Measurements from ENCODE around the gene ARPC1B. TPM values are rescaled to one million over a fixed set of nuclear protein-coding genes. Genes with fewer than 3 reads are reported as not detected.
A peak's percentile ranks its signal among the peaks of the same experiment; 100 is the strongest.

The ARPC1B gene
- total RNA-seq = 100 to 1,000 TPM; 111 to 182 TPM
- polyA plus RNA-seq = 100 to 1,000 TPM in 1 of 2 donors, 10 to 100 TPM in 1; 43.9 to 112 TPM

DNA sequence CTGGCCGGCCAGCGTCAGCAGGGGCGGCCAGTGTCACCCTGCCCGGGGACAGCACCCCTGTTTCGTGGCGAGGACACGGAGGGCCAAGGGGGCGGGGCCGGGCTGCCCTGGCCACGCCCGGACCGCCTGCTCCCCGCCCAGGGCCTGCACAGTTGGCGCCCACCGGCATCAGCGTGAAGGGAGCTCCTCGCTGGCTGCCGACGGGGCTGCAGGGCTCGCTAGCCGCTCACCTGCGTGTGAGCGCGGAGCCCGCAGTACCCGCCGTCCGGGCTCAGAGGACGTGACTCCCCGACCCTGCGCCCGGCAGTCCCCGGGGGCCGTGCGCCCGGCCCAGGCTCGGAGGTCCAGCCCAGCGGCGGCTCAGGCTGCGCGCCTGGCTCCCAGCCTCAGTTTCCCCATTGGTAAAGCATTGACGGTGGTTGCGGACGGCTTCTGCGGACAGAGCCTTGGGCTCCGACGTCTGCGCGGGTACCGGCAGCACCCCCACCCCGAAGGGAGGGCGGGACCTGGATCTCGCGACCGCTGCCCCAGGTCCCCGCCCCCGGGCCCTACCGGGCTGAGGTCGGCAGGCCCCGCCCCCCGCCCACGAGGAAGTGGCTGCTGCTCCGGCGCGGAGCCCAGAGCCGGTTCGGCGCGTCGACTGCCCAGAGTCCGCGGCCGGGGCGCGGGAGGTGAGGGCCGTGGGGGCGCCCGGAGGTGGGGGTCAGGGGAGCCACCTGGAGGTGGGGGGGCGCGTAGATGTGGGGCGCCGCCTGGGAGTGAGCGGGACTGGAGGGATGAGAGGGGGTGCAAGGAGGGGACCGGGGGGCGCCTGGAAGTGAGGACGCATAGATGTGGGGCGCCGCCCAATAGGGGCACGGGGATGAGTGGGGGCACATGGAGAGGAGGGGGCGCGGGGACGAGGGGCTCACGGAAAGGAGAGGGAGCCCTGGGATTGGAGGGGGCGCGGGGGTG is at the start of gene ARPC1B:
Gene ARPC1B (plus strand): TSS at position 620 of the 954 bp plus-strand sequence. CDS start 10,985 bp downstream, outside the sequence.
- peak within 1 kb of the TSS in 1 of 2 donors; percentile 45 for H3K9ac ChIP-seq (ENCODE audit: low read depth in 1 of 2, low read length in 2 of 2)

DNA sequence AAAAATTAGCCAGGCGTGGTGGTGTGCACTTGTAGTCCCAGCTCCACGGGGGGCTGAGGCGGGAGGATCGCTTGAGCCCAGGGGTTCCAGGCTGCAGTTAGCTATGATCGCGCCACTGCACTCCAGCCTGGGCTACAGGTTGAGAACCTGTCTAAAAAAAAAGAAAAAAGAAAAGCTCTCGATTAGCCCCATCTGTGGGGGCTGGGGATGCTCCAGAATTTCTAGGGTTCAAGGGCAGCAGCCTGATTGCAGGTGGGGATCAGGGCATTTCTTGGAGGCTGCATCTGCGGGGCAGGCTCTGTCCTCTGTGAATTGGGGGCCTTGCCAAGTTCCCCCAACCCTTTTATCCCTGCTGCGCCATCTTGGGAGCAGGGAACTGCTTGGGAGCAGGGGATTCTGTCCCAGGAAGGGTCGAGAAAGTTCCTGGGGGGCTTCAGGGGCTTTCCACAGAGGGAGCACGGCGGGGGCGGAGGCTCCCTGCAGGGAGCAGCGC is 49.5 kb upstream of the ARPC1B start:
- no peak overlapping the region for H3K27ac ChIP-seq (ENCODE audit: low read depth in 1 of 2, low read length in 2 of 2)
- H3K4me1 ChIP-seq (ENCODE audit: control insufficient read depth in 4 of 4, insufficient read depth in 4 of 4, low read length in 3 of 4) = peaks cover 15 to 30% (median 23%) of the 10 kb centered on the region in 4 donors
- no peak for TF ChIP-seq YY1 (IDR thresholded peaks at IDR 0.05)
- no peak for TF ChIP-seq HNF4G (IDR thresholded peaks at IDR 0.05)
- TF ChIP-seq, protein P1, sequence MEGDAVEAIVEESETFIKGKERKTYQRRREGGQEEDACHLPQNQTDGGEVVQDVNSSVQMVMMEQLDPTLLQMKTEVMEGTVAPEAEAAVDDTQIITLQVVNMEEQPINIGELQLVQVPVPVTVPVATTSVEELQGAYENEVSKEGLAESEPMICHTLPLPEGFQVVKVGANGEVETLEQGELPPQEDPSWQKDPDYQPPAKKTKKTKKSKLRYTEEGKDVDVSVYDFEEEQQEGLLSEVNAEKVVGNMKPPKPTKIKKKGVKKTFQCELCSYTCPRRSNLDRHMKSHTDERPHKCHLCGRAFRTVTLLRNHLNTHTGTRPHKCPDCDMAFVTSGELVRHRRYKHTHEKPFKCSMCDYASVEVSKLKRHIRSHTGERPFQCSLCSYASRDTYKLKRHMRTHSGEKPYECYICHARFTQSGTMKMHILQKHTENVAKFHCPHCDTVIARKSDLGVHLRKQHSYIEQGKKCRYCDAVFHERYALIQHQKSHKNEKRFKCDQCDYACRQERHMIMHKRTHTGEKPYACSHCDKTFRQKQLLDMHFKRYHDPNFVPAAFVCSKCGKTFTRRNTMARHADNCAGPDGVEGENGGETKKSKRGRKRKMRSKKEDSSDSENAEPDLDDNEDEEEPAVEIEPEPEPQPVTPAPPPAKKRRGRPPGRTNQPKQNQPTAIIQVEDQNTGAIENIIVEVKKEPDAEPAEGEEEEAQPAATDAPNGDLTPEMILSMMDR (IDR thresholded peaks at IDR 0.05; ENCODE audit: low read depth, low read length, missing input control) = no peak
- TF ChIP-seq SP1 (IDR thresholded peaks at IDR 0.05) = no peak
- TF ChIP-seq FOXA1 (IDR thresholded peaks at IDR 0.05) = no peak
- TF ChIP-seq, protein P2, sequence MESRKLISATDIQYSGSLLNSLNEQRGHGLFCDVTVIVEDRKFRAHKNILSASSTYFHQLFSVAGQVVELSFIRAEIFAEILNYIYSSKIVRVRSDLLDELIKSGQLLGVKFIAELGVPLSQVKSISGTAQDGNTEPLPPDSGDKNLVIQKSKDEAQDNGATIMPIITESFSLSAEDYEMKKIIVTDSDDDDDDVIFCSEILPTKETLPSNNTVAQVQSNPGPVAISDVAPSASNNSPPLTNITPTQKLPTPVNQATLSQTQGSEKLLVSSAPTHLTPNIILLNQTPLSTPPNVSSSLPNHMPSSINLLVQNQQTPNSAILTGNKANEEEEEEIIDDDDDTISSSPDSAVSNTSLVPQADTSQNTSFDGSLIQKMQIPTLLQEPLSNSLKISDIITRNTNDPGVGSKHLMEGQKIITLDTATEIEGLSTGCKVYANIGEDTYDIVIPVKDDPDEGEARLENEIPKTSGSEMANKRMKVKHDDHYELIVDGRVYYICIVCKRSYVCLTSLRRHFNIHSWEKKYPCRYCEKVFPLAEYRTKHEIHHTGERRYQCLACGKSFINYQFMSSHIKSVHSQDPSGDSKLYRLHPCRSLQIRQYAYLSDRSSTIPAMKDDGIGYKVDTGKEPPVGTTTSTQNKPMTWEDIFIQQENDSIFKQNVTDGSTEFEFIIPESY (IDR thresholded peaks at IDR 0.05) = no peak
- TF ChIP-seq FOXA2 (IDR thresholded peaks at IDR 0.05) = no peak
- no peak for TF ChIP-seq RXRA (IDR thresholded peaks at IDR 0.05)
- TF ChIP-seq EGR1 (IDR thresholded peaks at IDR 0.05; ENCODE audit: low read depth in 2 of 2) = no peak
- TF ChIP-seq HNF4A (conservative IDR thresholded peaks at IDR 0.05) = no peak
- TF ChIP-seq RAD21 (IDR thresholded peaks at IDR 0.05) = no peak
- TF ChIP-seq, protein P3, sequence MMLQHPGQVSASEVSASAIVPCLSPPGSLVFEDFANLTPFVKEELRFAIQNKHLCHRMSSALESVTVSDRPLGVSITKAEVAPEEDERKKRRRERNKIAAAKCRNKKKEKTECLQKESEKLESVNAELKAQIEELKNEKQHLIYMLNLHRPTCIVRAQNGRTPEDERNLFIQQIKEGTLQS (IDR thresholded peaks at IDR 0.05) = no peak
- TF ChIP-seq JUND (IDR thresholded peaks at IDR 0.05) = no peak
- peak overlapping the region; percentile 76 to 98 for H3K9ac ChIP-seq (ENCODE audit: low read depth in 1 of 2, low read length in 2 of 2)
- 34% methylated on average over 14 of the region's 14 CpGs for WGBS
- no peaks in the 10 kb centered on the region for H3K27me3 ChIP-seq (ENCODE audit: control insufficient read depth in 4 of 4, insufficient read depth in 4 of 4, low read length in 3 of 4)
- peak overlapping the region; percentile 62 to 79 (median 75) for H3K4me3 ChIP-seq (ENCODE audit: low read depth in 1 of 3, low read length in 3 of 3)
- no peaks in the 10 kb centered on the region for H3K9me3 ChIP-seq (ENCODE audit: control insufficient read depth in 4 of 4, low read length in 3 of 4)
- DNase-seq (ENCODE audit: low spot score) = no peak
- H3K36me3 ChIP-seq (ENCODE audit: control insufficient read depth in 4 of 4, insufficient read depth in 3 of 4, low read depth in 1 of 4, low read length in 3 of 4) = no peaks in the 10 kb centered on the region

More for the DNA sequence above, at the start of gene ARPC1B:
- H3K4me3 ChIP-seq (ENCODE audit: low read depth in 1 of 3, low read length in 3 of 3) = peak within 1 kb of the TSS; percentile 74 to 98 (median 87)
- H3K4me1 ChIP-seq (ENCODE audit: control insufficient read depth in 4 of 4, insufficient read depth in 4 of 4, low read length in 3 of 4) = peaks cover 7 to 23% (median 14%) of the 10 kb centered on the region in 4 donors
- no peaks in the 10 kb centered on the region for H3K36me3 ChIP-seq (ENCODE audit: control insufficient read depth in 4 of 4, insufficient read depth in 3 of 4, low read depth in 1 of 4, low read length in 3 of 4)
- no peaks in the 10 kb centered on the region for H3K27me3 ChIP-seq (ENCODE audit: control insufficient read depth in 4 of 4, insufficient read depth in 4 of 4, low read length in 3 of 4)
- TF ChIP-seq FOXA2 (IDR thresholded peaks at IDR 0.05) (no peak), EGR1 (IDR thresholded peaks at IDR 0.05; ENCODE audit: low read depth in 2 of 2) (peak in 1 of 2 donors; percentile 73)
- peak within 1 kb of the TSS; percentile 85 to 90 for H3K27ac ChIP-seq (ENCODE audit: low read depth in 1 of 2, low read length in 2 of 2)
- DNase-seq (ENCODE audit: low spot score) = peak; percentile 71
- 1% methylated on average over 95 of the region's 95 CpGs for WGBS
- no peaks in the 10 kb centered on the region for H3K9me3 ChIP-seq (ENCODE audit: control insufficient read depth in 4 of 4, low read length in 3 of 4)

All from liver (tissue), 9 donors.